Measurements from ENCODE around the gene DDX1. TPM values are rescaled to one million over a fixed set of nuclear protein-coding genes. Genes with fewer than 3 reads are reported as not detected.

DDX1 gene
- total and polyA plus RNA-seq, 5 experiments from 2014 or later, result 39.9 to 64.1 (median 57.7) TPM

GRCh38 chr2:15650616-15651366 is 59.1 kb downstream of the DDX1 start:
- Mint-ChIP-seq H3K27ac (peak overlapping the region in 3 of 10 donors; percentile 17 to 30 (median 27)), H3K9me3 (no peaks in the 10 kb centered on the region), H3K27me3 (peaks cover 0 to 2% (median 0%) of the 10 kb centered on the region in 5 donors), H3K4me3 (no peak overlapping the region), H3K36me3 (no peaks in the 10 kb centered on the region), H3K4me1 (peaks cover 0 to 7% (median 0%) of the 10 kb centered on the region in 4 donors)
- no peak for ATAC-seq
- no peak for DNase-seq
- POLR2A ChIA-PET, result no interaction called here

- Mint-ChIP-seq H3K4me1 (peaks cover 0 to 7% (median 0%) of the 10 kb centered on the region in 4 donors), H3K4me3 (no peak overlapping the region), H3K9me3 (no peaks in the 10 kb centered on the region), H3K27ac (peak overlapping the region in 1 of 10 donors; percentile 30), H3K27me3 (peaks cover 0 to 2% (median 0%) of the 10 kb centered on the region in 5 donors), H3K36me3 (no peaks in the 10 kb centered on the region)
- POLR2A ChIA-PET, result no interaction called here
- DNase-seq (no peak), ATAC-seq (no peak)
Observed at GRCh38 chr2:15651367-15651727, 59.7 kb downstream of the DDX1 start.

GRCh38 chr2:15652252-15652651 is 60.6 kb downstream of the DDX1 start:
- no peak overlapping the region for H3K27ac Mint-ChIP-seq

GRCh38 chr2:15652801-15653200 is 61.1 kb downstream of the DDX1 start:
- ATAC-seq (no peak), DNase-seq (no peak)
- Mint-ChIP-seq H3K27me3 (peaks cover 0 to 2% (median 0%) of the 10 kb centered on the region in 5 donors), H3K4me3 (no peak overlapping the region), H3K36me3 (no peaks in the 10 kb centered on the region), H3K4me1 (peaks cover 0 to 7% (median 0%) of the 10 kb centered on the region in 4 donors), H3K27ac (no peak overlapping the region), H3K9me3 (no peaks in the 10 kb centered on the region)
- POLR2A ChIA-PET, result no interaction called here

More at GRCh38 chr2:15652252-15652651, 60.6 kb downstream of the DDX1 start:
- Mint-ChIP-seq H3K4me3 (no peak overlapping the region), H3K9me3 (no peaks in the 10 kb centered on the region), H3K36me3 (no peaks in the 10 kb centered on the region), H3K4me1 (peaks cover 0 to 7% (median 0%) of the 10 kb centered on the region in 4 donors), H3K27me3 (peaks cover 0 to 2% (median 0%) of the 10 kb centered on the region in 5 donors)
- POLR2A ChIA-PET, result no interaction called here
- no peak for ATAC-seq
- DNase-seq, result no peak

GRCh38 chr2:15653806-15654726 is 62.4 kb downstream of the DDX1 start:
- Mint-ChIP-seq H3K36me3 (no peaks in the 10 kb centered on the region), H3K4me3 (no peak overlapping the region), H3K4me1 (peaks cover 0 to 6% (median 0%) of the 10 kb centered on the region in 4 donors), H3K27me3 (peaks cover 0 to 8% (median 0%) of the 10 kb centered on the region in 5 donors), H3K27ac (no peak overlapping the region), H3K9me3 (peaks cover 0 to 6% (median 0%) of the 10 kb centered on the region in 9 donors)
- no peak for DNase-seq
- ATAC-seq, result no peak
- POLR2A ChIA-PET, result no interaction called here

GRCh38 chr2:15654727-15655073 is 63.0 kb downstream of the DDX1 start:
- H3K4me3 Mint-ChIP-seq, result no peak overlapping the region
- no peak overlapping the region for H3K27ac Mint-ChIP-seq
- peaks cover 0 to 6% (median 0%) of the 10 kb centered on the region in 4 donors for H3K4me1 Mint-ChIP-seq
- H3K27me3 Mint-ChIP-seq, result peaks cover 0 to 10% (median 0%) of the 10 kb centered on the region in 5 donors
- H3K9me3 Mint-ChIP-seq, result peaks cover 0 to 10% (median 0%) of the 10 kb centered on the region in 9 donors
- DNase-seq (no peak), ATAC-seq (no peak)
- POLR2A ChIA-PET, result no interaction called here
- no peaks in the 10 kb centered on the region for H3K36me3 Mint-ChIP-seq

GRCh38 chr2:15655123-15655887 is 63.6 kb downstream of the DDX1 start:
- no peak overlapping the region for H3K27ac Mint-ChIP-seq

GRCh38 chr2:15656090-15656489 is 64.4 kb downstream of the DDX1 start:
- no peak overlapping the region for H3K27ac Mint-ChIP-seq
- peaks cover 0 to 10% (median 0%) of the 10 kb centered on the region in 9 donors for H3K9me3 Mint-ChIP-seq
- no peaks in the 10 kb centered on the region for H3K36me3 Mint-ChIP-seq
- H3K27me3 Mint-ChIP-seq, result peaks cover 0 to 7% (median 0%) of the 10 kb centered on the region in 5 donors
- peaks cover 0 to 3% (median 0%) of the 10 kb centered on the region in 4 donors for H3K4me1 Mint-ChIP-seq
- H3K4me3 Mint-ChIP-seq, result no peak overlapping the region
- POLR2A ChIA-PET, result no interaction called here
- DNase-seq (no peak), ATAC-seq (no peak)

More at GRCh38 chr2:15655123-15655887, 63.6 kb downstream of the DDX1 start:
- Mint-ChIP-seq H3K36me3 (no peaks in the 10 kb centered on the region), H3K4me1 (peaks cover 0 to 6% (median 0%) of the 10 kb centered on the region in 4 donors), H3K9me3 (peaks cover 0 to 10% (median 0%) of the 10 kb centered on the region in 9 donors), H3K4me3 (no peak overlapping the region), H3K27me3 (peaks cover 0 to 10% (median 0%) of the 10 kb centered on the region in 5 donors)
- no peak for DNase-seq
- POLR2A ChIA-PET, result no interaction called here
- no peak for ATAC-seq

- peaks cover 0 to 7% (median 0%) of the 10 kb centered on the region in 5 donors for H3K27me3 Mint-ChIP-seq
- no peak overlapping the region for H3K4me3 Mint-ChIP-seq
- no peak overlapping the region for H3K27ac Mint-ChIP-seq
- ATAC-seq (no peak), DNase-seq (no peak)
- no peaks in the 10 kb centered on the region for H3K36me3 Mint-ChIP-seq
- peaks cover 0 to 10% (median 0%) of the 10 kb centered on the region in 9 donors for H3K9me3 Mint-ChIP-seq
- peaks cover 0 to 3% (median 0%) of the 10 kb centered on the region in 4 donors for H3K4me1 Mint-ChIP-seq
- POLR2A ChIA-PET, result no interaction called here
Observed at GRCh38 chr2:15657759-15658158, 66.1 kb downstream of the DDX1 start.

- no peak for DNase-seq
- H3K9me3 Mint-ChIP-seq, result peaks cover 0 to 10% (median 0%) of the 10 kb centered on the region in 9 donors
- H3K27ac Mint-ChIP-seq, result no peak overlapping the region
- H3K36me3 Mint-ChIP-seq, result peaks cover 0 to 3% (median 0%) of the 10 kb centered on the region in 3 donors
- peaks cover 0 to 9% (median under 1%) of the 10 kb centered on the region in 5 donors for H3K27me3 Mint-ChIP-seq
- POLR2A ChIA-PET, result no interaction called here
- H3K4me1 Mint-ChIP-seq, result peaks cover 0 to 2% (median 0%) of the 10 kb centered on the region in 4 donors
- no peak for ATAC-seq
- H3K4me3 Mint-ChIP-seq, result no peak overlapping the region
Observed at GRCh38 chr2:15658911-15659310, 67.2 kb downstream of the DDX1 start.

GRCh38 chr2:15660491-15661294 is 69.0 kb downstream of the DDX1 start:
- POLR2A ChIA-PET, result no interaction called here
- H3K27ac Mint-ChIP-seq, result no peak overlapping the region
- no peak for DNase-seq

GRCh38 chr2:15661295-15661569 is 69.6 kb downstream of the DDX1 start:
- peaks cover 0 to 11% (median 2%) of the 10 kb centered on the region in 5 donors for H3K27me3 Mint-ChIP-seq
- no peak overlapping the region for H3K4me3 Mint-ChIP-seq
- peaks cover 0 to 2% (median 0%) of the 10 kb centered on the region in 4 donors for H3K4me1 Mint-ChIP-seq
- POLR2A ChIA-PET, result no interaction called here
- peaks cover 0 to 4% (median 0%) of the 10 kb centered on the region in 3 donors for H3K36me3 Mint-ChIP-seq
- H3K27ac Mint-ChIP-seq, result no peak overlapping the region
- no peak for ATAC-seq
- peaks cover 0 to 10% (median 0%) of the 10 kb centered on the region in 9 donors for H3K9me3 Mint-ChIP-seq
- DNase-seq, result no peak

More at GRCh38 chr2:15660491-15661294, 69.0 kb downstream of the DDX1 start:
- peaks cover 0 to 2% (median 0%) of the 10 kb centered on the region in 4 donors for H3K4me1 Mint-ChIP-seq
- H3K4me3 Mint-ChIP-seq, result no peak overlapping the region
- ATAC-seq, result no peak
- H3K9me3 Mint-ChIP-seq, result peaks cover 0 to 10% (median 0%) of the 10 kb centered on the region in 9 donors
- peaks cover 0 to 11% (median 2%) of the 10 kb centered on the region in 5 donors for H3K27me3 Mint-ChIP-seq
- peaks cover 0 to 4% (median 0%) of the 10 kb centered on the region in 3 donors for H3K36me3 Mint-ChIP-seq
